Calu3 (cell line): ENCODE results near the gene FIZ1. TPM values are rescaled to one million over a fixed set of nuclear protein-coding genes. Genes with fewer than 3 reads are reported as not detected.

ENCODE experiments used
- BruUV-seq: library from RNA; stranded (reverse); fragments of 400-500 nt; replicated peaks from 2 replicates; lab custom pipeline; 2021; lab: Mats Ljungman, UMichigan
- CTCF ChIA-PET: fragments of 300-600 bp; sonication (Branson Sonifier 250); formaldehyde crosslinking; loops from one replicate; lab custom pipeline; 2022; ENCODE audit warnings: antibody characterized with exemption; lab: Charles Lee
- DNase-seq: peaks from one replicate; pipeline ENCODE4 v3.0.0; 2022
- H3K27ac Mint-ChIP-seq: one replicate; pipeline ENCODE4 v1.8.0; 2022; ENCODE audit warnings: mixed read lengths; ENCODE audit not compliant: unreplicated experiment
- H3K27me3 Mint-ChIP-seq: one replicate; pipeline ENCODE4 v1.8.0; 2022; ENCODE audit warnings: mixed read lengths; ENCODE audit not compliant: unreplicated experiment
- H3K36me3 Mint-ChIP-seq: one replicate; pipeline ENCODE4 v1.8.0; 2022; ENCODE audit warnings: mild to moderate bottlenecking, moderate library complexity, mixed read lengths; ENCODE audit not compliant: insufficient read depth, unreplicated experiment
- H3K4me1 Mint-ChIP-seq: one replicate; pipeline ENCODE4 v1.8.0; 2022; ENCODE audit warnings: mild to moderate bottlenecking, low read depth, mixed read lengths; ENCODE audit not compliant: unreplicated experiment
- H3K4me3 Mint-ChIP-seq: one replicate; pipeline ENCODE4 v1.8.0; 2022; ENCODE audit warnings: mild to moderate bottlenecking, low read depth, moderate library complexity, mixed read lengths; ENCODE audit not compliant: unreplicated experiment
- H3K9me3 Mint-ChIP-seq: one replicate; pipeline ENCODE4 v1.8.0; 2022; ENCODE audit warnings: low read depth, mixed read lengths; ENCODE audit not compliant: unreplicated experiment
- CTCF ChIP-seq: fragments of 200-600 bp; IDR thresholded peaks from one replicate; pipeline ENCODE4 v1.8.0; 2022; ENCODE audit warnings: antibody characterized with exemption; ENCODE audit not compliant: unreplicated experiment
- intact Hi-C: fragments of 100-400 bp; cut with micrococcal nuclease; formaldehyde crosslinking; loops from one replicate; pipeline ENCODE4 v1.10.0; 2022; ENCODE audit not compliant: unreplicated experiment
- total RNA-seq: library from RNA; stranded (reverse); gene quantifications from 2 replicates; pipeline ENCODE4 v1.2.3, GENCODE V29; 2022

The FIZ1 gene
- total RNA-seq, 1 experiment from 2014 or later = 18.6 TPM

- intact Hi-C loops = loop anchor here (5.0 kb wide), 1 partner anchor 34 kb away; the partner anchor contains the start of gene SBK3
Observed at GRCh38 chr19:55581145-55581822, 18.0 kb downstream of the FIZ1 start.

DNA sequence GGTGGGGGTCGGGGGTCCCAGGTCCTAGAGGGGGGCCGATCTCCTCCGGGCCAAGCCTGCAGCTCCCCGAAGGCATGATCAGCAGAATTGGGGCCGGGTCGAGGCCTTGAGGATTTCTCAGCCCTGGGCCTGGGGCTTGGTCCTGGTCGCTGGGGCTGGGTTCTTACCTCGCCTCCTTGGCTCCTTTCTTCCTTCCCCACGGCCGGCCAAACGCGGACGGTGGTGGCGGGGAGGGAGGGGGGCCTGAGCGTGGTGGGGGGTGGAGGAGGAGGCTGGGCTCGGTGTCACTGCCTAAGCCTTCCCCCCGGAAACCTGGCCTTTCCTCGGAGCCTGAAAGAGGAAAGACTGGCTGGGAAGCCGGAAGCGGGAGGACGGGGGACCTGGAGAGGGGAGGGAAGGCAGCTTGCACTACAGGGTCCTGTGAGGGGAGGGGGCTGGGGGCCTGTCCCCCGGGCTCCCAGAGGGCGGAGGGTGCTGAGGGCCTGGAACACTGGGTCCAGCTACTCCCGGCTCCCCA, 18.6 kb downstream of the FIZ1 start, which contains the start of gene ZNF579:
ZNF579 (minus strand) TSS at position 221 of the 517 bp plus-strand sequence. CDS start 1,209 bp downstream, outside the sequence.
- Mint-ChIP-seq H3K4me1 (peaks cover 29% of the 10 kb centered on the region), H3K9me3 (no peaks in the 10 kb centered on the region), H3K36me3 (peaks cover 28% of the 10 kb centered on the region), H3K4me3 (peak within 1 kb of the TSS; percentile 80), H3K27ac (peak within 1 kb of the TSS; percentile 52), H3K27me3 (peaks cover 11% of the 10 kb centered on the region)
- TF ChIP-seq CTCF = no peak
- intact Hi-C loops = loop anchor here (5.0 kb wide), 1 partner anchor 33 kb away; the partner anchor contains the start of gene SBK3
- no TSS peak for BruUV-seq
- DNase-seq = peak; percentile 95
- CTCF ChIA-PET = interaction anchor here (0.6 to 1.5 kb wide), 2 partner anchors 14 to 18 kb away, joined by 4 read pairs; partner anchors contain the start of gene FIZ1

More at GRCh38 chr19:55581145-55581822, 18.0 kb downstream of the FIZ1 start:
- no TSS peak for BruUV-seq
- peaks cover 28% of the 10 kb centered on the region for H3K36me3 Mint-ChIP-seq
- peaks cover 17% of the 10 kb centered on the region for H3K27me3 Mint-ChIP-seq
- H3K27ac Mint-ChIP-seq = peak overlapping the region; percentile 52
- TF ChIP-seq CTCF = no peak
- no peaks in the 10 kb centered on the region for H3K9me3 Mint-ChIP-seq
- DNase-seq = peak; percentile 44
- peaks cover 35% of the 10 kb centered on the region for H3K4me1 Mint-ChIP-seq
- CTCF ChIA-PET = interaction anchor here (0.5 to 1.5 kb wide), 4 partner anchors 13 to 50 kb away, joined by 3 to 11 read pairs (median 4); partner anchors contain the start of gene FIZ1
- H3K4me3 Mint-ChIP-seq = peak overlapping the region; percentile 80

DNA sequence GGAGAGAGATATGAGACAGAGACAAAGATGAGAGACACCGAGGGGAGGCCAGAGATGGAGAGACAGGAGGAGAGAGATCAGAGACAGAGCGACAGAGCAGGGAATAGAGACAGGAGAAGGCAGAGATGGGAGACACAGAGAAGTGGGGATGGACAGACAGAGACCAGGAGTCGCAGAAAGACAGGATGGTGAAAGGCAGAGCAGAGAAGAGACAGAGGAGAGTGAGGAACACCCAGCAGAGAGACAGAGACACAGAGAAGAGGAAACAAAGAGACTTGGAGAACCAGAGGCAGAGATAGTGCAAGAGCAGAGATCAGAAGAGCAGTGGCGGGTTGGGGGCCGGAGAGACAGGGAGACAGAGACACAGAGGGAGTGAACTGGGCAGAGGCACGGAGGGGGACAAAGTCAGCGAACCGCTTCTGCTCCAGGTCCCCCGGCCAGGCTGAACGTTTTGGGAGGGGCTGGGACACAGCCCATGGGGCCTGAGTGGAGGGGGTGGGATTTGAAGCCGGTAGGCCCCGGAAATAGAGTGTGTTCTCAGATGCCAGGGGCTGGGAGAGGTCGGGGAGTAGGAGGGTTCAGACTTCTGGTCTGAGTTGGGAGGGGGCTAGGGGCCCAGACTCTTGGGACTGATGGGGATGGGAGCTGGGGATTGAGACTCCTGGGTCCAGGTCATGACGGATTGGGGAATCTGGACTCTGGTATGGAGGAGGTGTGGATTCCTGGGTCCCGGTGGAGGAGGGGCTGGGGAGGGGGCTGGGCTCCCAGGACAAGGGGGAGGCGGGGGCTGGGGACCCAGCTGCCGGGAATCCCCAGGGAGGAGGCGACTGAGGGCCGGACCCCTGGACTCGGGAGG, 19.3 kb downstream of the FIZ1 start:
- CTCF ChIA-PET = interaction anchor here (1.5 kb wide), 1 partner anchor 19 kb away, joined by 4 read pairs; the partner anchor contains the start of gene FIZ1
- peak overlapping the region; percentile 80 for H3K4me3 Mint-ChIP-seq

More for the DNA sequence above, 19.3 kb downstream of the FIZ1 start:
- no peaks in the 10 kb centered on the region for H3K9me3 Mint-ChIP-seq
- intact Hi-C loops = loop anchor here (5.0 kb wide), 1 partner anchor 33 kb away; the partner anchor contains the start of gene SBK3
- DNase-seq = no peak
- H3K4me1 Mint-ChIP-seq = peaks cover 22% of the 10 kb centered on the region
- TF ChIP-seq CTCF = no peak
- BruUV-seq = TSS peak; percentile 30
- H3K27ac Mint-ChIP-seq = peak overlapping the region; percentile 52
- peaks cover 28% of the 10 kb centered on the region for H3K36me3 Mint-ChIP-seq
- peaks cover 4% of the 10 kb centered on the region for H3K27me3 Mint-ChIP-seq
